ENCODE measurements around the gene UBE2N. TPM values are rescaled to one million over a fixed set of nuclear protein-coding genes. Genes with fewer than 3 reads are reported as not detected.
A peak's percentile ranks its signal among the peaks of the same experiment; 100 is the strongest.

Gene UBE2N
- total RNA-seq, 2 experiments from 2014 or later, result 186 to 192 TPM

GRCh38 chr12:93407963-93408283, 33.8 kb downstream of the UBE2N start:
- Mint-ChIP-seq H3K27ac (peak overlapping the region; percentile 75), H3K36me3 (ENCODE audit: low read depth) (peaks cover 47% of the 10 kb centered on the region)

GRCh38 chr12:93407054-93407962, 34.4 kb downstream of the UBE2N start:
- Mint-ChIP-seq H3K9me3 (no peaks in the 10 kb centered on the region), H3K4me1 (ENCODE audit: low read depth) (peaks cover 40% of the 10 kb centered on the region), H3K27me3 (no peaks in the 10 kb centered on the region), H3K27ac (peak overlapping the region; percentile 75), H3K4me3 (no peak overlapping the region), H3K36me3 (ENCODE audit: low read depth) (peaks cover 50% of the 10 kb centered on the region)
- CTCF ChIA-PET, result interaction anchor here (1.3 to 4.3 kb wide), 3 partner anchors 10 to 309 kb away, joined by 5 to 26 read pairs (median 13); no protein-coding TSS in a partner anchor
- intact Hi-C loops (cut with micrococcal nuclease), result no loop called here
- DNase-seq (no peak), ATAC-seq (no peak)
- POLR2A ChIA-PET, result interaction anchor here (1.1 kb wide), 1 partner anchor 14 kb away, joined by 3 read pairs; no protein-coding TSS in a partner anchor
- TF ChIP-seq CTCF (IDR thresholded peaks at IDR 0.05), result no peak

More at GRCh38 chr12:93407963-93408283, 33.8 kb downstream of the UBE2N start:
- no peak overlapping the region for H3K4me3 Mint-ChIP-seq
- ATAC-seq (no peak), DNase-seq (no peak)
- POLR2A ChIA-PET, result interaction anchor here (1.1 kb wide), 1 partner anchor 13 kb away, joined by 3 read pairs; no protein-coding TSS in a partner anchor
- CTCF ChIA-PET, result interaction anchor here (0.7 to 4.3 kb wide), 4 partner anchors 10 to 310 kb away, joined by 3 to 26 read pairs (median 9); no protein-coding TSS in a partner anchor
- no peaks in the 10 kb centered on the region for H3K27me3 Mint-ChIP-seq
- no peaks in the 10 kb centered on the region for H3K9me3 Mint-ChIP-seq
- H3K4me1 Mint-ChIP-seq (ENCODE audit: low read depth), result peaks cover 39% of the 10 kb centered on the region
- no peak for TF ChIP-seq CTCF (IDR thresholded peaks at IDR 0.05)
- intact Hi-C loops (cut with micrococcal nuclease), result no loop called here

DNA sequence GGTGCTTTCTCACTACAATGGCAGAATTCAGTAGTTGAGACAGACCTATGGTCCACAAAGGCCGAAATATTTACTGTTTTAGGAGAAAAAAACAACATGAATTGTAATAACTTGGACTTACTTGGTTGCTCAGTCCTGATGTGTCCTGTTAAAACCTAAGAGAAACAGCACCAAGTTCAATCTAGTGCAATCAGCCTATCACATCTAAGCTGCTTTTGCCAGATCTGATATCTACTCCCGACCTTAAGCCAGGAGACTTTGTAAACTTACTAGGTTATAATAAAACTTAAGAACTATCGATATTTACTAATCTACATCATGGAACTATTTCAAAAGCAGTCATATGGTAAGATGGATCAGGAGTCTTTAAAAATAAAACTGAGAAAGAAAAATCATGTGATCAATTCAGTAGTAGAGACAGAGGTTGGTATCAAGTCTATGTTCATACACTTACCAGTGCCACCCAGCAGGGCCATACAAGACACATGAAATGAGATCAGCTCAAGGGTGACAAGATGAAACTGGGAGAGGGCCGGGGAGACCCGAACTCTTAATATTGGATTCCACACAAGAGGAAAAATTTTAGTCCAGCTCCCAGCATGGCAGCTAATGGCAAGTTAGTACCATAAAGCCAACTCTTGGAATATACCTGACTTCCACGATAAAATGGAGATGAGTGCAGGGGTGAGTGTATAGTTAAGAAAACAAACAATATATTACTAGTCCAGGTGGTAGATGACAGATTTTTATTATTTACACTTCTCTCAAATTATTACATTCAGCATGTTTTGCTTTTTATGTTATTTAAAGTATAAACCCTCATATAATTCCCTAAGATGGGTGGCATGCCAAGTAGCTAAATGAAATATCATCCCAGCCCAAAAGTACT, 36.5 kb downstream of the UBE2N start:
- intact Hi-C loops (cut with micrococcal nuclease), result no loop called here
- ATAC-seq, result peak; percentile 29
- no peak for TF ChIP-seq CTCF (IDR thresholded peaks at IDR 0.05)

GRCh38 chr12:93403988-93404803, 37.6 kb downstream of the UBE2N start:
- Mint-ChIP-seq H3K27ac (peak overlapping the region; percentile 57), H3K36me3 (ENCODE audit: low read depth) (peaks cover 39% of the 10 kb centered on the region), H3K9me3 (no peaks in the 10 kb centered on the region), H3K27me3 (no peaks in the 10 kb centered on the region), H3K4me1 (ENCODE audit: low read depth) (peaks cover 22% of the 10 kb centered on the region), H3K4me3 (no peak overlapping the region)
- DNase-seq, result no peak
- ChIA-PET POLR2A (interaction anchor here (1.8 kb wide), 1 partner anchor 11 kb away, joined by 5 read pairs; no protein-coding TSS in a partner anchor), CTCF (interaction anchor here (0.7 to 4.2 kb wide), 5 partner anchors 12 to 417 kb away, joined by 3 to 23 read pairs (median 5); no protein-coding TSS in a partner anchor)
- ATAC-seq, result no peak
- intact Hi-C loops (cut with micrococcal nuclease), result no loop called here
- TF ChIP-seq CTCF (IDR thresholded peaks at IDR 0.05), result no peak

More for the DNA sequence above, 36.5 kb downstream of the UBE2N start:
- H3K4me3 Mint-ChIP-seq, result no peak overlapping the region
- ChIA-PET CTCF (interaction anchor here (0.7 to 4.2 kb wide), 8 partner anchors 8 to 418 kb away, joined by 3 to 23 read pairs (median 4); no protein-coding TSS in a partner anchor), POLR2A (interaction anchor here (0.9 to 1.8 kb wide), 2 partner anchors 10 to 31 kb away, joined by 3 to 5 read pairs; no protein-coding TSS in a partner anchor)
- H3K36me3 Mint-ChIP-seq (ENCODE audit: low read depth), result peaks cover 40% of the 10 kb centered on the region
- peaks cover 28% of the 10 kb centered on the region for H3K4me1 Mint-ChIP-seq (ENCODE audit: low read depth)
- no peak for DNase-seq
- H3K27ac Mint-ChIP-seq, result peak overlapping the region; percentile 45
- H3K9me3 Mint-ChIP-seq, result no peaks in the 10 kb centered on the region
- H3K27me3 Mint-ChIP-seq, result no peaks in the 10 kb centered on the region

All from activated CD8-positive, alpha-beta T cell treated with anti-CD3 and anti-CD28 coated beads for 36 hours (primary cell).